K562 (cell line): ENCODE data around the gene FAM83F. TPM values are rescaled to one million over a fixed set of nuclear protein-coding genes. Genes with fewer than 3 reads are reported as not detected.

Experiments
- ARHGAP35 ChIP-seq: fragments of 450-650 bp; IDR thresholded peaks from 2 replicates; pipeline ENCODE4 v1.6.1; 2018; ENCODE audit not compliant: partially characterized antibody
- CBFA2T3 ChIP-seq: fragments of 450-650 bp; IDR thresholded peaks from 2 replicates; pipeline ENCODE4 v1.6.1; 2017
- CBX2 ChIP-seq: fragments of 200-600 bp; sonication (generic); IDR thresholded peaks from one replicate; pipeline ENCODE4 v1.6.1; 2012; ENCODE audit warnings: mild to moderate bottlenecking, low read length, inconsistent platforms; ENCODE audit not compliant: insufficient read depth, poor library complexity, severe bottlenecking
- DMBX1 ChIP-seq: fragments of 250-450 bp; sonication (Bioruptor Pico); IDR thresholded peaks from 2 replicates; pipeline ENCODE4 v1.8.0; 2022; ENCODE audit warnings: inconsistent platforms, mild to moderate bottlenecking, moderate library complexity, borderline replicate concordance
- HNRNPH1 ChIP-seq: fragments of 200-400 bp; formaldehyde crosslinking; optimal IDR thresholded peaks from 2 replicates; pipeline ENCODE3; 2017; ENCODE audit warnings: low read depth, mild to moderate bottlenecking, low read length, moderate library complexity
- KHSRP ChIP-seq: fragments of 450-650 bp; IDR thresholded peaks from 2 replicates; pipeline ENCODE4 v1.6.1; 2017
- NR2C1 ChIP-seq, 2 experiments: fragments of 450-650 bp; IDR thresholded peaks; 2 replicates each; pipeline ENCODE4 v1.6.1; 2017; ENCODE audit warnings: mild to moderate bottlenecking in 2 of 2, antibody characterized with exemption in 1 of 2, inconsistent platforms in 1 of 2, missing compliant biosample characterization in 1 of 2, missing genetic modification characterization in 1 of 2
- PRPF4 ChIP-seq: fragments of 200-400 bp; formaldehyde crosslinking; IDR thresholded peaks from one replicate; pipeline ENCODE4 v1.6.1; 2017; ENCODE audit warnings: low read length, low read depth, mild to moderate bottlenecking; ENCODE audit not compliant: insufficient read depth, poor library complexity, severe bottlenecking
- SAP30 ChIP-seq: fragments of 200-600 bp; sonication (generic); IDR thresholded peaks from 2 replicates; pipeline ENCODE4 v1.6.1; 2012; ENCODE audit warnings: borderline replicate concordance, low read depth, mild to moderate bottlenecking, moderate library complexity, low read length, control low read depth, inconsistent platforms; ENCODE audit not compliant: insufficient read depth, poor library complexity, severe bottlenecking
- TGIF2 ChIP-seq: sonication (generic); formaldehyde crosslinking; IDR thresholded peaks from 2 replicates; pipeline ENCODE4 v1.8.1; 2022; ENCODE audit warnings: mild to moderate bottlenecking, missing genetic modification reagents, moderate library complexity
- TOE1 ChIP-seq, 2 experiments: fragments of 450-650 bp in 1 of 2; sonication (generic) in 1 of 2; formaldehyde crosslinking in 1 of 2; IDR thresholded peaks; 2 replicates each; pipeline versions ENCODE4 v1.7.1 to v1.8.0; 2016 to 2022; ENCODE audit warnings: borderline replicate concordance in 2 of 2, mild to moderate bottlenecking in 2 of 2, antibody characterized with exemption in 1 of 2, inconsistent platforms in 1 of 2, low read depth in 1 of 2, missing genetic modification reagents in 1 of 2, moderate library complexity in 1 of 2
- ZNF174 ChIP-seq: fragments of 250-450 bp; sonication (Bioruptor Pico); IDR thresholded peaks from 2 replicates; pipeline ENCODE4 v1.4.0; 2020; ENCODE audit warnings: mild to moderate bottlenecking
- ZNF311 ChIP-seq: fragments of 250-450 bp; sonication (Bioruptor Pico); IDR thresholded peaks from 2 replicates; pipeline ENCODE4 v1.4.0; 2020; ENCODE audit warnings: mild to moderate bottlenecking, moderate library complexity
- ZNF561 ChIP-seq: fragments of 450-650 bp; formaldehyde crosslinking; conservative IDR thresholded peaks from 2 replicates; pipeline ENCODE4 v1.4.0; 2020; ENCODE audit warnings: mild to moderate bottlenecking, moderate library complexity
- ZNF583 ChIP-seq: fragments of 250-450 bp; sonication (Bioruptor Pico); IDR thresholded peaks from 2 replicates; pipeline ENCODE4 v1.4.0; 2020
- polyA plus RNA-seq, 8 experiments: library from polyadenylated mRNA; depleted of rRNA in 4 of 8; stranded (reverse) in 5 of 8; unstranded in 3 of 8; fragments of >200 nt; fragmentation: Nextera tagmentation in 2 of 8; fragmentation: Illumina TruSeq in 1 of 8; extraction: Ambion mirVana in 2 of 8; extraction: Trizol in 1 of 8; gene quantifications; 2 replicates each; pipeline versions ENCODE4 v1.2.1 to v1.2.3, GENCODE V29; 2011 to 2014; ENCODE audit warnings: inconsistent platforms in 1 of 8, missing spikeins in 1 of 8
- total RNA-seq, 7 experiments: library from RNA; depleted of rRNA in 6 of 7; stranded (reverse); fragments of >200 nt in 6 of 7; fragmentation: Illumina TruSeq in 2 of 7; extraction: Trizol in 2 of 7; gene quantifications; 2 replicates each; pipeline versions ENCODE4 v1.2.1 to v1.2.3, GENCODE V29; 2011 to 2021; ENCODE audit warnings: low replicate concordance in 1 of 7
- TF ChIP-seq, protein P1 (sequence below), 3 experiments: IDR thresholded peaks in 2 of 3; conservative IDR thresholded peaks in 1 of 3; 2 replicates each; pipeline ENCODE4 v1.5.1; 2011 to 2012; ENCODE audit warnings: low read length in 3 of 3, mild to moderate bottlenecking in 3 of 3, control low read depth in 2 of 3, improper control_type of control experiment in 1 of 3, inconsistent platforms in 1 of 3, low read depth in 1 of 3, mixed read lengths in 1 of 3, moderate library complexity in 1 of 3; ENCODE audit not compliant: insufficient read depth in 2 of 3
- TF ChIP-seq, protein P2 (sequence below): fragments of 250-450 bp; sonication (Bioruptor Pico); IDR thresholded peaks from 2 replicates; pipeline ENCODE4 v1.8.0; 2022; ENCODE audit warnings: inconsistent platforms
- TF ChIP-seq, protein P3 (sequence below): fragments of 450-650 bp; conservative IDR thresholded peaks from 2 replicates; pipeline ENCODE4 v1.6.1; 2016; ENCODE audit warnings: missing genetic modification characterization, low read depth, mild to moderate bottlenecking, missing compliant biosample characterization, moderate library complexity
- TF ChIP-seq, protein P4 (sequence below): fragments of 450-650 bp; IDR thresholded peaks from 2 replicates; pipeline ENCODE4 v1.6.1; 2017; ENCODE audit warnings: antibody characterized with exemption, mild to moderate bottlenecking

Gene FAM83F
- total and polyA plus RNA-seq, 9 of the 15 experiments (the other 6 are each of a cell fraction or from before 2014, with no cell fraction given) = under 0.01 to 0.13 (median 0.04) TPM; not detected in 1

DNA sequence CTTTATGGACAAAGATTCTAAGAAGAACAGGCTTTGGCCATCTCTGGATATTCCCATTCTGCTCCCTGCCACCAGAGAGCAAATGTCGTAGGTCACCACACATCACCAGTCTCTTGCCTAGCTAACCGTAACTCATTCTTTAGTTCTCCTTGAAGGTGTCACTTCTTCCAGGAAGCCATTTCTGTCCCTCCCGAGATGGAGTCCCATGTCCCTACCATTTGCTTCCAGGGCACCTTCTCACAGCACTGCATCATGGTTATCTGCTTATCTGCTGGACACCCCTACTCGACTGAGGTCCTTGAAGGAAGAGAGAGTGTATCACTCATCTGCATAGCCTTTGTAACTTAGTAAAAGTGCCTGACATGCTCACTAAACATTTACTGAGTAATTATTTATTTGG, 47.6 kb downstream of the FAM83F start (continued):
- TF ChIP-seq, protein P1, sequence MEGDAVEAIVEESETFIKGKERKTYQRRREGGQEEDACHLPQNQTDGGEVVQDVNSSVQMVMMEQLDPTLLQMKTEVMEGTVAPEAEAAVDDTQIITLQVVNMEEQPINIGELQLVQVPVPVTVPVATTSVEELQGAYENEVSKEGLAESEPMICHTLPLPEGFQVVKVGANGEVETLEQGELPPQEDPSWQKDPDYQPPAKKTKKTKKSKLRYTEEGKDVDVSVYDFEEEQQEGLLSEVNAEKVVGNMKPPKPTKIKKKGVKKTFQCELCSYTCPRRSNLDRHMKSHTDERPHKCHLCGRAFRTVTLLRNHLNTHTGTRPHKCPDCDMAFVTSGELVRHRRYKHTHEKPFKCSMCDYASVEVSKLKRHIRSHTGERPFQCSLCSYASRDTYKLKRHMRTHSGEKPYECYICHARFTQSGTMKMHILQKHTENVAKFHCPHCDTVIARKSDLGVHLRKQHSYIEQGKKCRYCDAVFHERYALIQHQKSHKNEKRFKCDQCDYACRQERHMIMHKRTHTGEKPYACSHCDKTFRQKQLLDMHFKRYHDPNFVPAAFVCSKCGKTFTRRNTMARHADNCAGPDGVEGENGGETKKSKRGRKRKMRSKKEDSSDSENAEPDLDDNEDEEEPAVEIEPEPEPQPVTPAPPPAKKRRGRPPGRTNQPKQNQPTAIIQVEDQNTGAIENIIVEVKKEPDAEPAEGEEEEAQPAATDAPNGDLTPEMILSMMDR (IDR thresholded peaks at IDR 0.05 in 2 of 3, conservative IDR thresholded peaks at IDR 0.05 in 1 of 3; ENCODE audit: insufficient read depth in 2 of 3, low read depth in 1 of 3, low read length in 3 of 3) = no peak
- TF ChIP-seq PRPF4 = no peak
- TF ChIP-seq ZNF174 (CRISPR knock-in tag) = no peak
- TF ChIP-seq NR2C1 (IDR thresholded peaks at IDR 0.05) = peak; percentile 71
- peak; percentile 85 for TF ChIP-seq NR2C1 (tag; IDR thresholded peaks at IDR 0.05)
- no peak for TF ChIP-seq ZNF561 (CRISPR knock-in tag)
- no peak for TF ChIP-seq ZNF311 (CRISPR knock-in tag)
- no peak for TF ChIP-seq CBX2
- TF ChIP-seq DMBX1 = no peak
- no peak for TF ChIP-seq SAP30
- TF ChIP-seq HNRNPH1 = no peak
- 0 out of 2 replicates have a peak, but pooled peaks have one; percentile 50 for TF ChIP-seq ZNF583 (CRISPR knock-in tag)
- TF ChIP-seq CBFA2T3 = no peak
- no peak for TF ChIP-seq KHSRP
- TF ChIP-seq, protein P2, sequence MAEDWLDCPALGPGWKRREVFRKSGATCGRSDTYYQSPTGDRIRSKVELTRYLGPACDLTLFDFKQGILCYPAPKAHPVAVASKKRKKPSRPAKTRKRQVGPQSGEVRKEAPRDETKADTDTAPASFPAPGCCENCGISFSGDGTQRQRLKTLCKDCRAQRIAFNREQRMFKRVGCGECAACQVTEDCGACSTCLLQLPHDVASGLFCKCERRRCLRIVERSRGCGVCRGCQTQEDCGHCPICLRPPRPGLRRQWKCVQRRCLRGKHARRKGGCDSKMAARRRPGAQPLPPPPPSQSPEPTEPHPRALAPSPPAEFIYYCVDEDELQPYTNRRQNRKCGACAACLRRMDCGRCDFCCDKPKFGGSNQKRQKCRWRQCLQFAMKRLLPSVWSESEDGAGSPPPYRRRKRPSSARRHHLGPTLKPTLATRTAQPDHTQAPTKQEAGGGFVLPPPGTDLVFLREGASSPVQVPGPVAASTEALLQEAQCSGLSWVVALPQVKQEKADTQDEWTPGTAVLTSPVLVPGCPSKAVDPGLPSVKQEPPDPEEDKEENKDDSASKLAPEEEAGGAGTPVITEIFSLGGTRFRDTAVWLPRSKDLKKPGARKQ = no peak
- TF ChIP-seq, protein P3, sequence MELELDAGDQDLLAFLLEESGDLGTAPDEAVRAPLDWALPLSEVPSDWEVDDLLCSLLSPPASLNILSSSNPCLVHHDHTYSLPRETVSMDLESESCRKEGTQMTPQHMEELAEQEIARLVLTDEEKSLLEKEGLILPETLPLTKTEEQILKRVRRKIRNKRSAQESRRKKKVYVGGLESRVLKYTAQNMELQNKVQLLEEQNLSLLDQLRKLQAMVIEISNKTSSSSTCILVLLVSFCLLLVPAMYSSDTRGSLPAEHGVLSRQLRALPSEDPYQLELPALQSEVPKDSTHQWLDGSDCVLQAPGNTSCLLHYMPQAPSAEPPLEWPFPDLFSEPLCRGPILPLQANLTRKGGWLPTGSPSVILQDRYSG (tag) = peak; percentile 21; the same call in 1 of the 2 replicates
- TF ChIP-seq TGIF2 (CRISPR knock-in tag) = no peak
- no peak for TF ChIP-seq TOE1 (IDR thresholded peaks at IDR 0.05; ENCODE audit: borderline replicate concordance)
- TF ChIP-seq TOE1 (CRISPR knock-in tag; IDR thresholded peaks at IDR 0.05; ENCODE audit: borderline replicate concordance, low read depth) = no peak
- TF ChIP-seq, protein P4, sequence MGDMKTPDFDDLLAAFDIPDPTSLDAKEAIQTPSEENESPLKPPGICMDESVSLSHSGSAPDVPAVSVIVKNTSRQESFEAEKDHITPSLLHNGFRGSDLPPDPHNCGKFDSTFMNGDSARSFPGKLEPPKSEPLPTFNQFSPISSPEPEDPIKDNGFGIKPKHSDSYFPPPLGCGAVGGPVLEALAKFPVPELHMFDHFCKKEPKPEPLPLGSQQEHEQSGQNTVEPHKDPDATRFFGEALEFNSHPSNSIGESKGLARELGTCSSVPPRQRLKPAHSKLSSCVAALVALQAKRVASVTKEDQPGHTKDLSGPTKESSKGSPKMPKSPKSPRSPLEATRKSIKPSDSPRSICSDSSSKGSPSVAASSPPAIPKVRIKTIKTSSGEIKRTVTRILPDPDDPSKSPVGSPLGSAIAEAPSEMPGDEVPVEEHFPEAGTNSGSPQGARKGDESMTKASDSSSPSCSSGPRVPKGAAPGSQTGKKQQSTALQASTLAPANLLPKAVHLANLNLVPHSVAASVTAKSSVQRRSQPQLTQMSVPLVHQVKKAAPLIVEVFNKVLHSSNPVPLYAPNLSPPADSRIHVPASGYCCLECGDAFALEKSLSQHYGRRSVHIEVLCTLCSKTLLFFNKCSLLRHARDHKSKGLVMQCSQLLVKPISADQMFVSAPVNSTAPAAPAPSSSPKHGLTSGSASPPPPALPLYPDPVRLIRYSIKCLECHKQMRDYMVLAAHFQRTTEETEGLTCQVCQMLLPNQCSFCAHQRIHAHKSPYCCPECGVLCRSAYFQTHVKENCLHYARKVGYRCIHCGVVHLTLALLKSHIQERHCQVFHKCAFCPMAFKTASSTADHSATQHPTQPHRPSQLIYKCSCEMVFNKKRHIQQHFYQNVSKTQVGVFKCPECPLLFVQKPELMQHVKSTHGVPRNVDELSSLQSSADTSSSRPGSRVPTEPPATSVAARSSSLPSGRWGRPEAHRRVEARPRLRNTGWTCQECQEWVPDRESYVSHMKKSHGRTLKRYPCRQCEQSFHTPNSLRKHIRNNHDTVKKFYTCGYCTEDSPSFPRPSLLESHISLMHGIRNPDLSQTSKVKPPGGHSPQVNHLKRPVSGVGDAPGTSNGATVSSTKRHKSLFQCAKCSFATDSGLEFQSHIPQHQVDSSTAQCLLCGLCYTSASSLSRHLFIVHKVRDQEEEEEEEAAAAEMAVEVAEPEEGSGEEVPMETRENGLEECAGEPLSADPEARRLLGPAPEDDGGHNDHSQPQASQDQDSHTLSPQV = peak; percentile 62
- TF ChIP-seq ARHGAP35 = no peak
